HEK293 (cell line): ENCODE measurements around the gene SNX13.

ENCODE experiments used
- CTCF ChIA-PET: fragments of 350-600 bp; formaldehyde crosslinking; extraction: SDS; loops from one replicate; lab custom pipeline; 2021; ENCODE audit warnings: antibody characterized with exemption; lab: Yijun Ruan, JAX
- POLR2A ChIA-PET: fragments of 300-600 bp; formaldehyde crosslinking; extraction: SDS; loops from one replicate; lab custom pipeline; 2020; ENCODE audit warnings: antibody characterized with exemption, inconsistent platforms; lab: Yijun Ruan, JAX
- H3K27ac ChIP-seq: fragments of 200-500 bp; sonication (Bioruptor generic); 2 replicates; pipeline ENCODE4 v1.5.1; 2014; ENCODE audit warnings: low read depth, low read length, control low read depth, inconsistent platforms; ENCODE audit errors: extremely low read depth
- H3K36me3 ChIP-seq, 2 experiments: fragments of 200-500 bp in 1 of 2; sonication (Bioruptor generic) in 1 of 2; 1 replicate in 1 of 2; 2 replicates in 1 of 2; pipeline ENCODE4 v1.5.1; 2014 to 2017; ENCODE audit warnings: inconsistent platforms in 2 of 2, low read length in 2 of 2; ENCODE audit not compliant: control insufficient read depth in 2 of 2, insufficient read depth in 1 of 2
- H3K4me1 ChIP-seq: fragments of 200-500 bp; sonication (Bioruptor generic); 2 replicates; pipeline ENCODE4 v1.5.1; 2014; ENCODE audit warnings: mild to moderate bottlenecking, low read length, inconsistent platforms; ENCODE audit not compliant: control insufficient read depth, insufficient read depth
- H3K4me3 ChIP-seq: 2 replicates; pipeline ENCODE4 v1.5.1; 2011; ENCODE audit warnings: low read depth, mild to moderate bottlenecking, control low read depth, low read length, moderate library complexity
- H3K9me3 ChIP-seq: fragments of 200-500 bp; sonication (Bioruptor generic); 2 replicates; pipeline ENCODE4 v1.5.1; 2014; ENCODE audit warnings: low read depth, low read length, inconsistent platforms; ENCODE audit not compliant: control insufficient read depth, insufficient read depth
- BCL11A ChIP-seq: fragments of 450-650 bp; formaldehyde crosslinking; IDR thresholded peaks from 2 replicates; pipeline ENCODE4 v1.5.1; 2016; ENCODE audit warnings: low read depth, missing biosample characterization, missing genetic modification characterization
- BCL11B ChIP-seq: fragments of 450-650 bp; formaldehyde crosslinking; IDR thresholded peaks from 2 replicates; pipeline ENCODE4 v1.5.1; 2016; ENCODE audit warnings: low read depth, missing biosample characterization, missing genetic modification characterization
- HOXD13 ChIP-seq: sonication (generic); formaldehyde crosslinking; IDR thresholded peaks from 2 replicates; pipeline ENCODE4 v1.8.0; 2022; ENCODE audit warnings: missing genetic modification reagents, borderline replicate concordance
- KLF7 ChIP-seq: fragments of 450-650 bp; formaldehyde crosslinking; IDR thresholded peaks from 2 replicates; pipeline ENCODE4 v1.5.1; 2016; ENCODE audit warnings: missing biosample characterization, missing genetic modification characterization, borderline replicate concordance
- KLF9 ChIP-seq: fragments of 450-650 bp; formaldehyde crosslinking; IDR thresholded peaks from 2 replicates; pipeline ENCODE4 v1.5.1; 2016; ENCODE audit warnings: missing biosample characterization, missing genetic modification characterization, low read depth
- SALL2 ChIP-seq: fragments of 450-650 bp; formaldehyde crosslinking; IDR thresholded peaks from 2 replicates; pipeline ENCODE4 v1.5.0; 2017; ENCODE audit warnings: missing biosample characterization, mild to moderate bottlenecking, missing genetic modification characterization, borderline replicate concordance
- TRIM28 ChIP-seq: IDR thresholded peaks from 2 replicates; pipeline ENCODE4 v1.6.1; 2011; ENCODE audit warnings: low read length, control low read depth, borderline replicate concordance
- ZBTB21 ChIP-seq: fragments of 450-650 bp; formaldehyde crosslinking; IDR thresholded peaks from 2 replicates; pipeline ENCODE4 v1.5.1; 2017; ENCODE audit warnings: missing biosample characterization, missing genetic modification characterization
- ZBTB48 ChIP-seq: fragments of 450-650 bp; formaldehyde crosslinking; IDR thresholded peaks from 2 replicates; pipeline ENCODE4 v1.5.1; 2016; ENCODE audit warnings: missing biosample characterization, missing genetic modification characterization
- ZEB2 ChIP-seq: fragments of 450-650 bp; formaldehyde crosslinking; IDR thresholded peaks from 2 replicates; pipeline ENCODE4 v1.5.1; 2016; ENCODE audit warnings: missing biosample characterization, missing genetic modification characterization
- ZNF138 ChIP-seq: fragments of 450-650 bp; formaldehyde crosslinking; IDR thresholded peaks from 2 replicates; pipeline ENCODE4 v1.5.1; 2016; ENCODE audit warnings: missing biosample characterization, missing genetic modification characterization, borderline replicate concordance
- ZNF155 ChIP-seq: fragments of 450-650 bp; formaldehyde crosslinking; IDR thresholded peaks from 2 replicates; pipeline ENCODE4 v1.5.1; 2016; ENCODE audit warnings: missing biosample characterization, missing genetic modification characterization
- ZNF184 ChIP-seq: fragments of 450-650 bp; IDR thresholded peaks from 2 replicates; pipeline ENCODE4 v1.5.1; 2018; ENCODE audit warnings: missing biosample characterization, mild to moderate bottlenecking, missing genetic modification characterization
- ZNF311 ChIP-seq: fragments of 450-650 bp; formaldehyde crosslinking; IDR thresholded peaks from 2 replicates; pipeline ENCODE4 v1.5.1; 2017; ENCODE audit warnings: missing biosample characterization, missing genetic modification characterization, borderline replicate concordance
- ZNF324 ChIP-seq: fragments of 450-650 bp; formaldehyde crosslinking; IDR thresholded peaks from 2 replicates; pipeline ENCODE4 v1.5.1; 2016; ENCODE audit warnings: missing biosample characterization, missing genetic modification characterization
- ZNF473 ChIP-seq: fragments of 450-650 bp; formaldehyde crosslinking; IDR thresholded peaks from 2 replicates; pipeline ENCODE4 v1.5.1; 2017; ENCODE audit warnings: missing biosample characterization, missing genetic modification characterization
- ZNF529 ChIP-seq: fragments of 450-650 bp; formaldehyde crosslinking; IDR thresholded peaks from 2 replicates; pipeline ENCODE4 v1.5.1; 2017; ENCODE audit warnings: missing genetic modification characterization, missing biosample characterization; ENCODE audit not compliant: insufficient replicate concordance
- ZNF548 ChIP-seq: fragments of 450-650 bp; formaldehyde crosslinking; IDR thresholded peaks from 2 replicates; pipeline ENCODE4 v1.5.1; 2016; ENCODE audit warnings: missing biosample characterization, missing genetic modification characterization
- ZNF629 ChIP-seq: fragments of 450-650 bp; formaldehyde crosslinking; IDR thresholded peaks from 2 replicates; pipeline ENCODE4 v1.5.1; 2017; ENCODE audit warnings: missing biosample characterization, missing genetic modification characterization
- ZNF654 ChIP-seq: fragments of 450-650 bp; formaldehyde crosslinking; IDR thresholded peaks from 2 replicates; pipeline ENCODE4 v1.5.1; 2016; ENCODE audit warnings: low read depth, missing biosample characterization, missing genetic modification characterization
- TF ChIP-seq, protein P1 (sequence below): fragments of 450-650 bp; formaldehyde crosslinking; conservative IDR thresholded peaks from 2 replicates; pipeline ENCODE4 v1.5.1; 2016; ENCODE audit warnings: low read depth, missing biosample characterization, missing genetic modification characterization
- TF ChIP-seq, protein P2 (sequence below): sonication (generic); formaldehyde crosslinking; IDR thresholded peaks from 2 replicates; pipeline ENCODE4 v1.8.1; 2022; ENCODE audit warnings: mild to moderate bottlenecking, moderate library complexity, missing genetic modification reagents
- TF ChIP-seq, protein P3 (sequence below): fragments of 450-650 bp; formaldehyde crosslinking; IDR thresholded peaks from 2 replicates; pipeline ENCODE4 v1.5.1; 2016; ENCODE audit warnings: missing biosample characterization, missing genetic modification characterization
- TF ChIP-seq, protein P4 (sequence below): fragments of 450-650 bp; formaldehyde crosslinking; IDR thresholded peaks from 2 replicates; pipeline ENCODE4 v1.5.1; 2016; ENCODE audit warnings: missing biosample characterization, missing genetic modification characterization
- TF ChIP-seq, protein P5 (sequence below): fragments of 450-650 bp; formaldehyde crosslinking; IDR thresholded peaks from 2 replicates; pipeline ENCODE4 v1.5.1; 2016; ENCODE audit warnings: missing biosample characterization, missing genetic modification characterization

The SNX13 gene

DNA sequence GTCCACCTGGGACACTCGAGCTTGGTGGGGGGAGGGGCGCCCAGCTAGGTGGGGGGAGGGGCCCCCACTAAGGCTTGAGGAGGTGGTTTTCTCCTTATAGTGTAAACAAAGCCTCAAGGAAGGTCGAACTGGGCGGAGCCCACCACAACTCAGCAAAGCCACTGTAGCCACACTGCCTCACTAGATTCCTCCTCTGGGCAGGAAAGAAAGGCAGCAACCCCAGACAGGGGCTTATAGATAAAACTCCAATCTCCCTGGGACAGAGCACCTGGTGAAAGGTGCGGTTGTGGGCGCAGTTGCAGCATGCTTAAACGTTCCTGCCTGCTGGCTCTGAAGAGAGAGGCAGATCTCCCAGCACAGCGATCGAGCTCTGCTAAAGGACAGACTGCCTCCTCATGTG is 133.1 kb downstream of the SNX13 start:
- Histone ChIP-seq H3K36me3 (peaks cover 5 to 10% of the 10 kb centered on the region in 2 experiments), H3K27ac (no peak overlapping the region), H3K4me1 (no peaks in the 10 kb centered on the region)
- POLR2A ChIA-PET, result no interaction called here
- CTCF ChIA-PET, result interaction anchor here (0.6 to 0.7 kb wide), 2 partner anchors 1110 to 1199 kb away, joined by 3 read pairs; no protein-coding TSS in a partner anchor
- TF ChIP-seq ZNF324 (tag by site-specific recombination) (no peak), ZNF473 (no peak), KLF9 (tag by site-specific recombination) (no peak), ZNF184 (tag by site-specific recombination) (no peak), ZNF138 (tag by site-specific recombination) (no peak), ZNF548 (tag by site-specific recombination) (no peak), ZEB2 (tag by site-specific recombination) (no peak), ZNF155 (no peak)
- TF ChIP-seq, protein P1, sequence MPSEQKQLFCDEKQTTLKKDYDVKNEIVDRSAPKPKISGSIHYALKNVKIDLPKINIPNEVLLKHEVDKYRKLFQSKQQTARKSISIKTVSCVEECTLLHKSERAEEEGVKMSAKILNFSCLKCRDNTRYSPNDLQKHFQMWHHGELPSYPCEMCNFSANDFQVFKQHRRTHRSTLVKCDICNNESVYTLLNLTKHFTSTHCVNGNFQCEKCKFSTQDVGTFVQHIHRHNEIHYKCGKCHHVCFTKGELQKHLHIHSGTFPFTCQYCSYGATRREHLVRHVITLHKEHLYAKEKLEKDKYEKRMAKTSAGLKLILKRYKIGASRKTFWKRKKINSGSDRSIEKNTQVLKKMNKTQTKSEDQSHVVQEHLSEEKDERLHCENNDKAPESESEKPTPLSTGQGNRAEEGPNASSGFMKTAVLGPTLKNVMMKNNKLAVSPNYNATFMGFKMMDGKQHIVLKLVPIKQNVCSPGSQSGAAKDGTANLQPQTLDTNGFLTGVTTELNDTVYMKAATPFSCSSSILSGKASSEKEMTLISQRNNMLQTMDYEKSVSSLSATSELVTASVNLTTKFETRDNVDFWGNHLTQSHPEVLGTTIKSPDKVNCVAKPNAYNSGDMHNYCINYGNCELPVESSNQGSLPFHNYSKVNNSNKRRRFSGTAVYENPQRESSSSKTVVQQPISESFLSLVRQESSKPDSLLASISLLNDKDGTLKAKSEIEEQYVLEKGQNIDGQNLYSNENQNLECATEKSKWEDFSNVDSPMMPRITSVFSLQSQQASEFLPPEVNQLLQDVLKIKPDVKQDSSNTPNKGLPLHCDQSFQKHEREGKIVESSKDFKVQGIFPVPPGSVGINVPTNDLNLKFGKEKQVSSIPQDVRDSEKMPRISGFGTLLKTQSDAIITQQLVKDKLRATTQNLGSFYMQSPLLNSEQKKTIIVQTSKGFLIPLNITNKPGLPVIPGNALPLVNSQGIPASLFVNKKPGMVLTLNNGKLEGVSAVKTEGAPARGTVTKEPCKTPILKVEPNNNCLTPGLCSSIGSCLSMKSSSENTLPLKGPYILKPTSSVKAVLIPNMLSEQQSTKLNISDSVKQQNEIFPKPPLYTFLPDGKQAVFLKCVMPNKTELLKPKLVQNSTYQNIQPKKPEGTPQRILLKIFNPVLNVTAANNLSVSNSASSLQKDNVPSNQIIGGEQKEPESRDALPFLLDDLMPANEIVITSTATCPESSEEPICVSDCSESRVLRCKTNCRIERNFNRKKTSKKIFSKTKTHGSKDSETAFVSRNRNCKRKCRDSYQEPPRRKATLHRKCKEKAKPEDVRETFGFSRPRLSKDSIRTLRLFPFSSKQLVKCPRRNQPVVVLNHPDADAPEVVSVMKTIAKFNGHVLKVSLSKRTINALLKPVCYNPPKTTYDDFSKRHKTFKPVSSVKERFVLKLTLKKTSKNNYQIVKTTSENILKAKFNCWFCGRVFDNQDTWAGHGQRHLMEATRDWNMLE (tag by site-specific recombination), result no peak
- TF ChIP-seq, protein P2, sequence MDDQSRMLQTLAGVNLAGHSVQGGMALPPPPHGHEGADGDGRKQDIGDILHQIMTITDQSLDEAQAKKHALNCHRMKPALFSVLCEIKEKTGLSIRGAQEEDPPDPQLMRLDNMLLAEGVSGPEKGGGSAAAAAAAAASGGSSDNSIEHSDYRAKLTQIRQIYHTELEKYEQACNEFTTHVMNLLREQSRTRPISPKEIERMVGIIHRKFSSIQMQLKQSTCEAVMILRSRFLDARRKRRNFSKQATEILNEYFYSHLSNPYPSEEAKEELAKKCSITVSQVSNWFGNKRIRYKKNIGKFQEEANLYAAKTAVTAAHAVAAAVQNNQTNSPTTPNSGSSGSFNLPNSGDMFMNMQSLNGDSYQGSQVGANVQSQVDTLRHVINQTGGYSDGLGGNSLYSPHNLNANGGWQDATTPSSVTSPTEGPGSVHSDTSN (CRISPR knock-in tag), result no peak
- TF ChIP-seq, all 188 proteins: peak for 0
- Histone ChIP-seq H3K4me3 (no peak overlapping the region), H3K9me3 (no peaks in the 10 kb centered on the region)

DNA sequence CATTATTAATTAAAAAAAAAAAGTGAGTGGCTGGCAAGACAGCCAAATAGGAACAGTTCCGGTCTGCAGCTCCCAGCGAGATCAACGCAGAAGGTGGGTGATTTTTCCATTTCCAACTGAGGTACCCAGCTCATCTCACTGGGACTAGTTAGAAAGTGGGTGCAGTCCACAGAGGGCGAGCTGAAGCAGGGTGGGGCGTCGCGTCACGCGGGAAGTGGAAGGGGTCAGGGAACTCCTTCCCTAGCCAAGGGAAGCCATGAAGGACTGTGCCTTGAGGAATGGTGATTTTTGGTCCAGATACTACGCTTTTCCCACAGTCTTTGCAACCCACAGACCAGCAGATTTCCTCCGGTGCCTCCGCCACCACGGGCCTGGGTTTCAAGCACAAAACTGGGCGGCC is 133.7 kb downstream of the SNX13 start:
- H3K27ac ChIP-seq, result no peak overlapping the region

DNA sequence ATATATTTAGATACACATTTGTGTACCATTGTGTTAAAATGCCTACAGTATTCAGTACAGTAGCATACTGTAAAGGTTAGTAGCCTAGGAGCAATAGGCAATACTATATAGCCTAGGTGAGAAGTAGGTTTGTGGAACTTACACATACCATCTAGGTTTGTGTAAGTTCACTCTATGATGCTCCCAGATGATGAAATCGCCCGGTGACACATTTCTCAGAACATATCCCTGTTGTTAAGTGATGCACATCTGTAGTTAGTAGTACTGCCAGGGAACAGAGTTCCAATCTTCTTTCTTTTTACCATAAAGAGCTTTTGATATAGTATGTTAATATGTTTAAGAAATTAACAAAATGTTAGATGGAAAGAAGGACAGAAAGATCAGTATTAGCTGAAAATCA is 138.2 kb downstream of the SNX13 start:
- H3K9me3 ChIP-seq, result no peaks in the 10 kb centered on the region
- ChIA-PET CTCF (no interaction called here), POLR2A (no interaction called here)
- peaks cover 15 to 24% of the 10 kb centered on the region in 2 experiments for H3K36me3 ChIP-seq
- no peak overlapping the region for H3K27ac ChIP-seq
- H3K4me3 ChIP-seq, result no peak overlapping the region
- H3K4me1 ChIP-seq, result no peaks in the 10 kb centered on the region
- TF ChIP-seq, protein P3, sequence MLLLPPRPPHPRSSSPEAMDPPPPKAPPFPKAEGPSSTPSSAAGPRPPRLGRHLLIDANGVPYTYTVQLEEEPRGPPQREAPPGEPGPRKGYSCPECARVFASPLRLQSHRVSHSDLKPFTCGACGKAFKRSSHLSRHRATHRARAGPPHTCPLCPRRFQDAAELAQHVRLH (tag by site-specific recombination), result no peak
- TF ChIP-seq BCL11A (tag by site-specific recombination) (no peak), ZNF529 (tag by site-specific recombination) (no peak), ZNF654 (tag by site-specific recombination) (no peak), KLF7 (tag by site-specific recombination) (no peak), ZBTB21 (tag by site-specific recombination) (no peak)
- TF ChIP-seq, protein P4, sequence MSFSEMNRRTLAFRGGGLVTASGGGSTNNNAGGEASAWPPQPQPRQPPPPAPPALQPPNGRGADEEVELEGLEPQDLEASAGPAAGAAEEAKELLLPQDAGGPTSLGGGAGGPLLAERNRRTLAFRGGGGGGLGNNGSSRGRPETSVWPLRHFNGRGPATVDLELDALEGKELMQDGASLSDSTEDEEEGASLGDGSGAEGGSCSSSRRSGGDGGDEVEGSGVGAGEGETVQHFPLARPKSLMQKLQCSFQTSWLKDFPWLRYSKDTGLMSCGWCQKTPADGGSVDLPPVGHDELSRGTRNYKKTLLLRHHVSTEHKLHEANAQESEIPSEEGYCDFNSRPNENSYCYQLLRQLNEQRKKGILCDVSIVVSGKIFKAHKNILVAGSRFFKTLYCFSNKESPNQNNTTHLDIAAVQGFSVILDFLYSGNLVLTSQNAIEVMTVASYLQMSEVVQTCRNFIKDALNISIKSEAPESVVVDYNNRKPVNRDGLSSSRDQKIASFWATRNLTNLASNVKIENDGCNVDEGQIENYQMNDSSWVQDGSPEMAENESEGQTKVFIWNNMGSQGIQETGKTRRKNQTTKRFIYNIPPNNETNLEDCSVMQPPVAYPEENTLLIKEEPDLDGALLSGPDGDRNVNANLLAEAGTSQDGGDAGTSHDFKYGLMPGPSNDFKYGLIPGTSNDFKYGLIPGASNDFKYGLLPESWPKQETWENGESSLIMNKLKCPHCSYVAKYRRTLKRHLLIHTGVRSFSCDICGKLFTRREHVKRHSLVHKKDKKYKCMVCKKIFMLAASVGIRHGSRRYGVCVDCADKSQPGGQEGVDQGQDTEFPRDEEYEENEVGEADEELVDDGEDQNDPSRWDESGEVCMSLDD, result no peak
- TF ChIP-seq, protein P5, sequence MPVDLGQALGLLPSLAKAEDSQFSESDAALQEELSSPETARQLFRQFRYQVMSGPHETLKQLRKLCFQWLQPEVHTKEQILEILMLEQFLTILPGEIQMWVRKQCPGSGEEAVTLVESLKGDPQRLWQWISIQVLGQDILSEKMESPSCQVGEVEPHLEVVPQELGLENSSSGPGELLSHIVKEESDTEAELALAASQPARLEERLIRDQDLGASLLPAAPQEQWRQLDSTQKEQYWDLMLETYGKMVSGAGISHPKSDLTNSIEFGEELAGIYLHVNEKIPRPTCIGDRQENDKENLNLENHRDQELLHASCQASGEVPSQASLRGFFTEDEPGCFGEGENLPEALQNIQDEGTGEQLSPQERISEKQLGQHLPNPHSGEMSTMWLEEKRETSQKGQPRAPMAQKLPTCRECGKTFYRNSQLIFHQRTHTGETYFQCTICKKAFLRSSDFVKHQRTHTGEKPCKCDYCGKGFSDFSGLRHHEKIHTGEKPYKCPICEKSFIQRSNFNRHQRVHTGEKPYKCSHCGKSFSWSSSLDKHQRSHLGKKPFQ (tag by site-specific recombination), result no peak

More for the DNA sequence above, 133.7 kb downstream of the SNX13 start:
- CTCF ChIA-PET, result no interaction called here
- H3K9me3 ChIP-seq, result no peaks in the 10 kb centered on the region
- no peak overlapping the region for H3K4me3 ChIP-seq
- TF ChIP-seq BCL11B (tag by site-specific recombination) (no peak), HOXD13 (CRISPR knock-in tag) (no peak), TRIM28 (no peak), ZNF629 (tag by site-specific recombination) (no peak), ZBTB48 (tag by site-specific recombination) (no peak), SALL2 (tag by site-specific recombination) (no peak), ZNF311 (no peak)
- H3K4me1 ChIP-seq, result no peaks in the 10 kb centered on the region
- peaks cover 5 to 10% of the 10 kb centered on the region in 2 experiments for H3K36me3 ChIP-seq
- POLR2A ChIA-PET, result no interaction called here
